MV-4-11 (cell line): ENCODE data around the gene PARD3.
"Not testable (repeated sequence)": the region's sequence is repeated elsewhere in the genome, so short reads cannot be mapped to it uniquely, and the experiment has no call there.

Experiments
- DNase-seq: peaks from one replicate; lab custom pipeline; 2025; lab: John Stamatoyannopoulos, UW

PARD3 gene

DNA sequence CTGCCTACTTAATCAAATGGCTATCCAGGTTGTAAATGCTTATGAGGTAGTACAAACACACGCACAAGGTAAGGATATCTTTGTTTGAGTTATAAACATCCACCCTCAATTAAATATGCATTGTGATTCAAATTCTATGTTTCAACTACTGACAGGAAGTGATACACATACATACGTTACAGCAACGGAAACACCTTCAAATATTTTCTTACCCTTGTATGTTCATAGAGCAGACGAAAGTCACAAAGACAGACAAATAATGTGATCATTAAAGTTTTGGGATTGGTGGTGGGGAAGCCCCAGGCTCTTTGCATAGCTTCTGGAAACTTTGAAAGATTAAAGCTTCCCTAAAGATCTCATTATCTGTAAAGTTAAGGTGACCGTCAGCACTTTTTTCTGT is 521.0 kb downstream of the PARD3 start:
- DNase-seq, result no peak

DNA sequence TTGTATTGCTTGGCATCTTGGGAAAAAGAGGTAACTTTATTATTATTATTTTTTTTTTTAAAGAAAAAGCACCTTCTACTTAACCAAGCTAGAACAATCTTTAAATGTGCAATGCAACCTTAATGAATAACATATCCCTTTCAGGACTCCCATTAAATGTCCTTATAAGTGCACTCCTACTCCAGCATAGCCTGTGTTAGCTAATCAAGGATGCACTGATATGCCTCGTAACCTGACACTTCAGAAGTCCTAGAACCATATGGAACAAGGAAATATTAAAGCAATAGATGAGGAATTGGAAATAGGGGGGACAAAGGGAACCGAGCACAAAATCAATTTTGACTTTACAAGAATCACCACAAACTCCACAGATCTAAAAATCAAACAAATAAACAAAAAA is 522.4 kb downstream of the PARD3 start:
- DNase-seq, result no peak

DNA sequence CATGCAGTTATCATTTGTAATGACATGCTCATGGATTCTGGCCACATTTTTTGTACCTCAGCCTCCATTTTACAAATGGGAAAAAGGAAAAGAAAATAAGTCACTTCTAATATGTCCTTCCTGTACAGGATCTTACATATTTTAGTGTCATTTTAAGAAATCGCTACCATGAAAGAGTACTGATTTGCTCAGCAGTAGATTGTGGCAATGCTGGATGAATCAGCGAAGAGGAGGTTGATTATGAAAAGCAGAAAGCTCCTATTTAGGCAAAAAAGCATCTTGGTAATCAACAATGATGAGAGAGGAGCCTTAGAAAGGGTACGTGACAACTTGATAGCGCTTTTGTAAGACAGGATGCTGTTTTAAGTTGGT is 522.9 kb downstream of the PARD3 start:
- DNase-seq, result no peak

DNA sequence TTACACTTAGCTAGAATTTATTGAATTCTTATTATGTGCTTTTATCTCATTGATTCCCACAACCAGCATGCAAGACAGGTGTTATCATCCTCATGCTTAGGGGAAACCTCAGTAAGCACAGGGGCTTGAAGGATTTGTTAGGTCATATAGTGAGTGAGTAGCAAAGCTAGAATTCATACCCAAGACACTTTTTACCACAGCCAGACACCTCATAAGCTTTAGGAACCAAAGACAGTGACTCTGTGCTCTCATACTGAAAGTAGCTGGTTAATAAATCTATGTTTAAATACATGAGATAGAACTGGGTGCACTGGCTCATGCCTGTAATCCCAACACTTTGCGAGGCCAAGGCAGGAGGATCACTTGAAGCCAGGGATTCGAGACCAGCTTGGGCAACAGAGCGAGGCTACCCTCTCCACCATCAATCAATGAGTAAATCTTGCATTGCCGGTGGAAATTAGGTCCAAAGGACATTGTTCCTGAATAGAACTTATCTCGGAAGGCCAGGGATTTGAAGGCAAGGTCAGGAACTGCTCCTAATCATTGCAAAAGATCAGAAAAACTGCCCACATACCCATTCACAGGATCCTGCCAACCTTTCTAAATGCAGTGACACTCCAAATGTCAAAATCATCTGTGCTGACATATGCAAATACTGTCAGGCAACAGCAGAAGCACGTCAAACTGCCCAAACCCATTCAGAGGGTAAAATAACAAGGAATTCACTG is 523.5 kb downstream of the PARD3 start:
- no peak for DNase-seq

DNA sequence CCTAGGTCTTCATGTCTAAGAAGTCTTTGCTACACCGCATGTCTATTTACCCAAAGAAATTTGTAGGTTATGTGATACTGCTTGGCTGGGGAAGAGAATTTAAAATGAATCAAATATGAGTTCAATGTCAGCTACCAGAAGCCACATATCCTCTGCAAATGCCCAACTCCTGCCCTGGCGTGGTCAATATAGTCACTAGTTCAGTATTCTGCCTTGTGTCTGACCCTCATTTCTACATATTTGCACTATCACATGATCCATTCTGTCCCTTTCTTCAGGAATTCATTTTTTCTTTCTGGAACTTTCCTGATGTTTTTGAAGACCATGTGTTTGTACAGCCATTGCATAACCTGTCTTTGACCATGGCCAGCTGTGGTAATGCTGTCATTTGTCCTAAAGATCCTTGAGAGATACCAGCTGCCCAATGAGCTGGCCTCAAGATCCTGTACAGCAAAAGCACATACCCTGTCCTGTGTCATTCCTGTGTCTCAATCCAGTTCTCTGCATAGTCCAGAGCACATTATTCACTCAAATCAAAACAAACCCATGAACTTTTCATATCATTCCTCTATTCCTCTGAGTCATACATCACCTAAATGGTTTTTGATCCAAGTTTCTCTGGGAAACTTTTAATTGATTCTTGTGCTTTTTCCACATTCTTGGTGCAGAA is 524.5 kb downstream of the PARD3 start:
- no peak for DNase-seq

DNA sequence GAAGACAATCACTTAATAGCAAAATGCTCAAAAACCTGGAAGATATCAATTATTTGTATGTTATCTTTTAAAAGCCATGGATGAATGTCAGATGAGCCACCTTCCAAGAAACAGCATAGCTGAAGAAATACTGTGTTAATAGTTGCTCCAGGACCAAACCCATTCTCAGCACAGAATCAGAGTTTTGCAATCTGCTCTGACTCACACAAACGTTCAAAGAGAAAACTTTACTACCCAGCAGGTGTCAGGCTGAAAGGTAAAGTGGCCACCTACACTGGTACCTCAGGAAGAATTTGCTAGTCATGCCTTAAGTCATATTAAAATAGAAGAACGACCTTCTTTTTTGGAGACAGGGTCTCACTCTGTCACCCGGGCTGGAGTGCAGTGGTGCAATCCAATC is 526.5 kb downstream of the PARD3 start:
- DNase-seq, result no peak

DNA sequence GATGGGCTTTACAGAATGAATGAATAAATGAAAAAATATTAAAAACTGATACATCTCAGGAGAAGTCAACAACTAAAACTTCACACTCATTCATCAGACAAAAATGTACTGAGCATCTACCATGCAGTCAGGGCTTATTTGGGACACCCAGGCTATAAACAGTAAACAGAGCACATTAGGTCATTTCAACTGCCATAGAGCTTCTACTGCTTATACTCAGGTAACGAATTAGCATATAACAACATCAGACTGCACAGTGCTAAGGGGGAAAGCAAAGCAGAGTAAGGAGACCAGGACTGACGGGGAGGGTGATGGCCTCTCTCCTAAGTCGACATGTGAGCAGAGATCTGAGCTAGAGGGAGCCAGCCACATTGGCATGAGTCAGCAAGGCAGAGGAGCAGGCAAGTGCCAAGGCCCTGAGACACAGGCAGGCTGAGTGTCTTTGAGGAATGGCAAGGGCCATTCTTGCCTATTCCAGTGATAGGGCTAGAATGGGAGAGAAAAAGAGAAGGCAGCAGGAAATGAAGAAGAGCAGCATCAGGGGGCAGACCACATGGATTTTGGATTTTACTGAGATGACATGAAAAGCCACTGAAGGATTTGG is 528.9 kb downstream of the PARD3 start:
- no peak for DNase-seq

DNA sequence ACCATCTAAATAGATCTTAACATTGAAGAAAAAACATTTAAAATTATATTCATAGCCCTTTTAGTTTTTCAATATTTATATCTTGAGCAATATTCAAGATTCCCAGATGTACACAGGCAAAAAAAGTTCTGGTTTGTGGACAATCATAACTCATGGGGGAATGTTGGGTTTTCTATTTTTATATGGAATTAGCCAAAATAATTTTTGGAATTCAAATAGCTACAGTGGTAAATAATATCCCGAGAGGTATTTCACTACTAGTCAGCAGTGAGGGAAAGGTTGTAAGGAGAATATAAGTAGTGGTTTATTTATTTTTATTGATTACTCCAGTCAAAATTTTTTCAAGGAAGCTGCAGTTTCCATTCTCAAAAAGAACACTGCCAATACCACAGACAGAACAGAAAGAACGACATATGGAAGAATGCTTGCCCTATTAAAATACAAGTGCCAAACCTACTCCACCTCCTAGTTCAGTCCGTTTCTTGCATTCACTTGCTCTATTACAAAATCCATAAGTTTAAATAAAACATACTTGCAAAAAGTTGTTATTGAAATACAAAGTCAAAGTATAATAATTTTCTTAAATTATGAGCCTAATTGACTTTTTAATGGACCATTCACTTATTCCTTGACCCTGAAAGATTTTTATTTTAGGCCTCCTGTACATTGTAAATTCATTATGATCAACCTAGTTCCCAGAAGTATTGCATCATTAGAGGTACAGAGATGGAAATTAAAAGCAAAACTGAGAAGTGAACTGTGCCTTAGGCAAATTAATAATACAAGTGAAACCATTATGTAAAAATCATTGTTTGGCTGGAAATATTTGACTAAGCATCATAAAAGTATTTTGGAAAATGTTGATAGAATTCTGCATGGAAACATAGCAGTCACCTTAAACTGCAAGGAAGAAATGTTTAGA is 533.2 kb downstream of the PARD3 start:
- DNase-seq, result no peak

DNA sequence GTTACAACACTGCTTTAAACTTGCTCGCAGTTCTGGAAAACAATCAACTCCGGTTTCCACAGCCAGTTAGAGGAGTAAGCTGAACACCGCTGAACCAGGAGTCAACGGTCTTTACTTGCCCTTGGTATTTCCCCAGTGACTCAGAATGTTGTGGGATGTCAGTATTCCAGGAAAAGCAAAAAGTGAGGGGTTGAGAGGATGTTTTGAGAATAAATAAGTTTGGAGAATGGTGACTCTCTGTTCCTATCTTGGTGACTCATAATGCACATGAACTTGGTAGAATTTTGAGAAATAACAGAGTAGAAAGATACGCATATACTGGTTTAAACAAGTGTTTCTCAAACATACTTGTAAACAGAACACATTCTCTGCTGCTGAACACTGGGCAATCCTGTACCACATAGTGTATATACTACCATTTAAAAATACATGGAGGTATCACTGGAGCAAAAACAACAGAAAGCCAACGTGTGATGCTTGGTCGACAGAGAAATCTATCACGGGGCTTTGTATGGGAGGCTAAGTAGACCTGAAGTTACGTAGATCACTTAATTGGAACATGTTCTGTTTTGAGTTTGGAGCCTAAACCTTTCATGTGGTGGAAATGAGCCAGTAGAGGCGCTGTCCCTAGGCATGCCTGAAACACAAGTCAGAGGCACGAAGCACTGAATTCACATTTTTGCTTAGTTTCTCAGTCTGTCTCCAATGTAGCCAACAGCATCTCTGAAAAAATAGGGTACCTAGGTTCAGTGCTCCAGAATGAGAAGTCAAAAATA is 534.3 kb downstream of the PARD3 start:
- DNase-seq, result no peak

DNA sequence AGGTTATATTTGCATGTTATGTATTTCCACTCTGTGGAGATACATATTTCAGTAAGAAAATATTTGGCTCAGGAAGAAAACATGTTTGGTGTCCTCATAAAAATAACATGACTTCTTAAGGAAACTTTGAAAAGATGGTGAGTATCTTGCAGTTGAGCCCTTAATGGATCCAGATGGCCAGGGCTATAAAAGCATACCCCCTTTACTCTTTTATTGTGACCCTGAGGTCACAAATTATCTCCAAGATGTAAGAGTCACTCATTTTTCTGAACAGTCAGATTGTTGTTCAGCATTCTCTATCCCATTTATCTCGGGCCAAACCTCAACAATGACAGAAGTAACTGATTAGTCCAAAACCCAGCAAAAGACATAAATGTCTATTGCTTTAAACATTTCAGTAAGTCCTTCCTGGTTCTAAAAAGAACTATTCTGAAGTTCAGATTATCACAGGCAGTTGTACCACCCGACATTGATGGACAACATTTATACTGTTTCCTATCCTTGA is 539.4 kb downstream of the PARD3 start:
- no peak for DNase-seq

DNA sequence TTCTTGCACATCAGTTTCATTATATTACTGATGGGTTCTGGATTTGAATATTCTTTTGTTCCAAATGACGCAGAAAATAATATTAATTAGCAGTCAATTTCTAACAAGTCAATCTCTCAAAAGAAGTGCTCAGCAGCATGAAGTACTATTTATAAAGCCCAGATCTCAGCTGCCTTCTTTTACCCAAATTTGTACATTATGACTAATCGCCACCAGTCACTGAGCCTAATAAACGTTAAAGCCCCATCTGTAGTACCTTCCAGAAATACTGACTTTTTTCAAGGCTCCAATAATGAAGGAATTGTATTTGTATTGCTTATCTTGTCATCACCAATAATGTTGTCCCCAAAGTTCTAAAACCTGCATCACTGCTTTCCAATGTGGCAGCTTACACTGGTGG is 540.2 kb downstream of the PARD3 start:
- no peak for DNase-seq

DNA sequence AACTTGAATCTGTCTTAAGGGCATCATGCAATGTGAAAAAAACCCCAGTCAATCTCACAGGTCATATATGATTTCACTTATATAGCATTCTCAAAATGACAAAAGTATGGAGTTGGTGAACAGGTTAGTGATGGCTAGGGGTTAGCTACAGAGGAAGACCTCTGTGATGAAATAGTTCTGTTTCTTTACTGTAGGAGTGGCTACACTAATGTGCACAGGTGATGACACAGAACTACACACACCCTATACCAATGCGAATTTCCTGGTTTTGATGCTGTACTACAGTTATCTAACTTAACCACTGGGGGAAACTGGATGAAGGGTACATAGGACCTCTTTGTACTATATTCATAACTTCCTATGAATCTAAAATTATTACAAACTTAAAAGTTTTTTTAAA is 541.8 kb downstream of the PARD3 start:
- DNase-seq, result no peak

DNA sequence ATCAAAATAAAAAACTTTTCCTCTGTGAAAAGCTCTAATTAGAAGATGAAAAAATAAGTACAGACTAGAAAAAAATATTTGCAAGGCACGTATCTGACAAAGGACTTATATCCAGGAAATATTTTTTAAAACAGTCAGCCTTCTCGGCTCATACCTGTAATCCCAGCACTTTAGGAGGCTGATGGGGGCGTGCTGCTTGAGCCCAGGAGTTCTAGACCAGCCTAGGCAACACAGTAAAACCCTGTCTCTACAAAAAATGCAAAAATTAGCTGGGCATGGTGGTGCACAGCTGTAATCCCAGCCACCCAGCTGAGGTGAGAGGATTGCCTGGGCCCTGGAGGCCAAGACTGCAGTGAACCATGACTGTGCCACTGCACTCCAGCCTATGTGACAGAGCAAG is 542.8 kb downstream of the PARD3 start:
- no peak for DNase-seq

DNA sequence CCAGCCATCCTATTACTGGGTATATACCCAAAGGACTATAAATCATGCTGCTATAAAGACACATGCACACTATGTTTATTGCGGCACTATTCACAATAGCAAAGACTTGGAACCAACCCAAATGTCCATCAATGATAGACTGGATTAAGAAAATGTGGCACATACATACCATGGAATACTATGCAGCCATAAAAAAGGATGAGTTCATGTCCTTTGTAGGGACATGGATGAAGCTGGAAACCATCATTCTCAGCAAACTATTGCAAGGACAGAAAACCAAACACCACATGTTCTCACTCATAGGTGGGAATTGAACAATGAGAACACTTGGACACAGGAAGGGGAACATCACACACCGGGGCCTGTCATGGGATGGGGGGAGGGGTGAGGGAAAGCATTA is 546.7 kb downstream of the PARD3 start:
- DNase-seq, result not testable (repeated sequence)

DNA sequence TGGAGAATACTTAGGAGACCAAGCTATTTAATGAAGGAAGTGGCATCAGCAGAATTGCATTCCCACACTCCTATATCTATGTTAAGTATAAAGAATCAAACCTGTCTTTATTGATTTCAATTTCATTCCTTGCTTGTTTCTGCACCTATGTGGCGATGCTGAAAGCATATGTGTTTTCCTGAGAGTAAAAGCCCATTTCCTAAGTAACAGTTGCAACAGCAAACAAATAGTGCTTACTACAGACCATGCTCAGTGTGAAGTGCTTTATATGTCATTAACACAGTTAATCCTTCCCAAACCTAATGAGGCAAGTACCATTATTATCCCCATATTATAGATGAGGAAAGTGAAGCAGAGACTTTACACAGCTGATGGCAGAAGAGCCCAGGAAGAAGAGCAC is 552.1 kb downstream of the PARD3 start:
- no peak for DNase-seq

DNA sequence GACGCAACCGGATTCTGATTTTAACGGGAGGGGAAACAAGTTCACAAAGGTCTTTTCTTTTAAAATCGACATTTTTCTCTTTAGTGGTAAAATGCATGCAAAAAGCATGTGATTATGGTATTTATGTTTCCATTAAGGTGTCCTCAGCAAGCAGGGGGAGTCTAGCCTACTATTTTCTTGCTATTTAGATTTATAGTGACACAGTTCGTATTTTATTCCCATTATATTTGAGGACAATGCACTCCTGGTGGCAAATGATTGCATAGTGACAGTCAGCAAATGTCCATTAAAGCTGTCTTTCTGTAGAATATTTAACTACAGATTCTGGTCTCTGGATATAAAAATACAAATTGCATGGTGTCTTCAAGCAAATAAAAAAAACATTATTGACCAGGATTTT is 554.2 kb downstream of the PARD3 start:
- DNase-seq, result no peak

DNA sequence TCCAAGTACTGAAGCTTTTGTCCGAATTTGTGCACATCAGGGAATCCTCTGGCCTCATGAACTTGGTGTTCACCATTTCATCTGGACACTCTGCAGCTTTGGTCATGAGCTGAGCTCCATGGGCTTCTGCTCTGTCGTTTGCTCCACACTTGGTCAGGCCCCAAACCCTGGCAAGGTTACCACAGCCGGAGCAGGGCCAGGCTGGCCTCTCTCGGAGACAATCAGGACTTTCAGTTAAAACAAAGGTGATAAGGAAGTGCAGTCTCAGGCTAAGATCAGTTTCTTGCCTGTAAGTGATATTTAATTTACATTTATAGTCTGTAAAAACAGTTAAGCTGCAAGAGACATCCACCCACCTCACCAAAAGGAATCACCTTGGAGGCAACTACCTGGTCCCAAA is 558.9 kb downstream of the PARD3 start:
- DNase-seq, result no peak

DNA sequence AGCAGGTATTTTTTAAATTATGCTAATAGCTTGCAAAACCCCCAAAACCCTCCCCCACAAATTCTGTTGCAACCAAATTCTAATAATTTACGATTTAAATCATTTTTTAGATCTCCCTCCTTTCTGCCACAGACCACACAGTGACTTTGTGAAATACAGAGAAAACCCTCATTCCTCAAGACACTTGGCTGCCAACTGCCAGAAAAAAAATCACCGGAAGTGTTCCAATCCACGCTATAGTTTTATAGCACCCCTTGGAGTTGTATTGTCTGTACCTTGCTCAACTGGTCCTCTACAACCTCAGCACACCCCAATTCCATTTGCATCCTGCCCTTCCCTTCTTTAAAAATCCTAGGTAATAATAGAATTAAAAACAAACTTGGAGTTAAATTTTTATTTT is 560.1 kb downstream of the PARD3 start:
- no peak for DNase-seq

DNA sequence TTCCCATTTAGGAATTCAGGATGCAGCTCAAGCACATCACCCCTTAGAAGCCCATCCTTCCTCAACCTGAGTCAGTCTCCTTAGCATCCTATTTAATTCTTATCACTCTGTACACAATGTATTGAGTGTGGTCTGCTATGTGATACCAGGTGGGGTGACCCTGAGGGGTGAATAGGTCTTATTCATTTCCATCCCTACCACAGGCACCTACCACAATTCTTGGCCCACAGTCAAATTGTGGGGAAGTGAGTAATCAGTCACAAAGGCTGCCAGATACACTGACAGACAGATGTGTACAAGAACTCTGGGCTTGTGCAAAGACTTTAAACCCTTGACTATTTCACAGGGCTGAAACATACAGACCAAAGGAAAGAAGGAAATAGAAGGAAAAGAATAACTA is 560.5 kb downstream of the PARD3 start:
- peak; percentile 46 for DNase-seq

DNA sequence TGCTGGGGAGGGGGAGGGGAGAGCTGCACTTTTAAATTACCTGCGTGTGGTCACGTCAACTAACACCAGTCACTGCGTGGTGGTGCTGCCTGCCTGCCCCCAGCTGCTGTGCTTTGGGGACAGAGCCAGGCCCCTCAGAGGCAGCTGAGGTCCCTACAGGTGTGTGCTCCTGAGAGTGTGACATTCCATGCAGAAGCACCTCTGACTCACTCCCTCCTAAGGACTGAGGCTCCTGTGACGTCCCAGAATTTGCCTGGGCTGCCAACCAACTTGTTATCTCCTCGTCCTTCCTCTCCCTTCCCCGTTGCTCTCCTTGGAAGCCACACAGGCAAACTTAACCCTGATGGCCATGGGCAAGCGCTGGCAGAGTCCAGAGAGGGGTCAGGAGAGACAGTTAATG is 563.0 kb downstream of the PARD3 start:
- no peak for DNase-seq

DNA sequence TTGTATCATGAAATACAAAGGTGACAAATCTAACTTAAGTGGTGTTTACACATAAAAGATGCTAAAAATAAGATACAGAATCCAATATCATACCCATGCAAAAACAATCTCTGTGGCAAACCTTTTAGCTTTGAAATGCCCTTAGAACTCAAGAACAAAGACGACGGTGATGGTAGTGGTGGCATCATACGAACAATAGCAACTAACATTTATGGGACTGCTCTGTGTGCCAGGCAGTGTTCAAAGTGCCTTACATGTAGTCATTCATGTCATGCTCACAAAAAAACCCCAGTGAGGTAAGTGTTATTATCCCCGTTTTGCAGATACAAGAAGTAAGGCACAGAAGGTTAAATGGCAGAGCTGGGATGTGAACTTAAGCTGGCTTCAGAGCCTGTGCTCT is 563.9 kb downstream of the PARD3 start:
- DNase-seq, result no peak

DNA sequence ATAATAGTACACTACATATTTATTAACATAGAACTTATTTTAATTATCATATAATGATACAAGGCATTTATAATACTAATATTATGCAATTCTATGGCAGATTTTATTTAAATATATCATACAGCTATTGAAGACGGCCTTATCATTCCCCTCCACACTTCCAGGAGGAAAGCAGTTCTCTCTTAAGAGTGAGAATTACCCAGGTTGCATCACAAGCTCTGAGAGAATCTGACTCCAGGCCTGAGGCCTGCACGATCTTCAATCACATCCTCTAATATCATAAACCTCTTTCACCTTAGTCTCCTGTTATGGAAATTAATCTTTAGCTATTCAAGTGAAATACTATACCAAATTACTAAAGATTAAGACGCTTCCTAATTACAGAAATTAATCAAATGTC is 564.4 kb downstream of the PARD3 start:
- no peak for DNase-seq
